HG02840 (cell line): ENCODE results near the gene TAPT1.
A peak's percentile ranks its signal among the peaks of the same experiment; 100 is the strongest.
"Not testable (repeated sequence)": the region's sequence is repeated elsewhere in the genome, so short reads cannot be mapped to it uniquely, and the experiment has no call there.

Source experiments
- ATAC-seq: cut with Tn5 transposase; IDR thresholded peaks from one replicate; pipeline ENCODE4 v1.9.1; 2021; ENCODE audit warnings: mild to moderate bottlenecking, moderate library complexity, moderate number of reproducible peaks; ENCODE audit not compliant: unreplicated experiment, low FRiP score

The TAPT1 gene

GRCh38 chr4:16218950-16219349 is 7.3 kb downstream of the TAPT1 start:
- ATAC-seq = no peak

GRCh38 chr4:16217300-16218051 is 8.8 kb downstream of the TAPT1 start:
- peak; percentile 61 for ATAC-seq

- no peak for ATAC-seq
These were observed 13.2 kb downstream of the TAPT1 start for GRCh38 chr4:16213121-16213520.

- ATAC-seq = no peak
These were observed 14.0 kb downstream of the TAPT1 start for GRCh38 chr4:16212138-16212782.

GRCh38 chr4:16207409-16207808 is 18.9 kb downstream of the TAPT1 start:
- no peak for ATAC-seq

GRCh38 chr4:16206848-16207247 is 19.4 kb downstream of the TAPT1 start:
- no peak for ATAC-seq

- no peak for ATAC-seq
These were observed 20.0 kb downstream of the TAPT1 start for GRCh38 chr4:16206301-16206700.

GRCh38 chr4:16205298-16206164 is 20.7 kb downstream of the TAPT1 start:
- peak; percentile 91 for ATAC-seq

GRCh38 chr4:16204505-16204904 is 21.8 kb downstream of the TAPT1 start:
- no peak for ATAC-seq

GRCh38 chr4:16203083-16203482 is 23.2 kb downstream of the TAPT1 start:
- ATAC-seq = no peak

- ATAC-seq = no peak
These were observed 23.7 kb downstream of the TAPT1 start for GRCh38 chr4:16202598-16202997.

GRCh38 chr4:16199093-16199492 is 27.2 kb downstream of the TAPT1 start:
- ATAC-seq = no peak

GRCh38 chr4:16197876-16198665 is 28.2 kb downstream of the TAPT1 start:
- no peak for ATAC-seq

GRCh38 chr4:16196482-16197393 is 29.5 kb downstream of the TAPT1 start:
- ATAC-seq = no peak

GRCh38 chr4:16195209-16195608 is 31.1 kb downstream of the TAPT1 start:
- ATAC-seq = no peak

- not testable (repeated sequence) for ATAC-seq
These were observed 31.5 kb downstream of the TAPT1 start for GRCh38 chr4:16194798-16195197.

- ATAC-seq = no peak
These were observed 32.1 kb downstream of the TAPT1 start for GRCh38 chr4:16194214-16194613.

- ATAC-seq = no peak
These were observed 33.4 kb downstream of the TAPT1 start for GRCh38 chr4:16192631-16193518.
